ACC112 (cell line): Measurements from ENCODE around the gene NRARP.

Source experiments
- H2AFZ ChIP-seq: fragments of 200-600 bp; sonication (generic); one replicate; pipeline ENCODE4 v1.6.0; 2017; ENCODE audit warnings: antibody characterized with exemption, low read length; ENCODE audit not compliant: unreplicated experiment
- H3K27ac ChIP-seq: fragments of 200-600 bp; sonication (generic); 2 replicates; pipeline ENCODE4 v1.5.1; 2014; ENCODE audit warnings: low read depth, mild to moderate bottlenecking, antibody characterized with exemption, low read length, moderate library complexity
- H3K27me3 ChIP-seq: fragments of 200-600 bp; sonication (generic); 2 replicates; pipeline ENCODE4 v1.6.1; 2014; ENCODE audit warnings: mild to moderate bottlenecking, antibody characterized with exemption, low read length, moderate library complexity, mixed read lengths; ENCODE audit not compliant: insufficient read depth
- H3K36me3 ChIP-seq: fragments of 200-600 bp; sonication (generic); 2 replicates; pipeline ENCODE4 v1.6.1; 2016; ENCODE audit warnings: mild to moderate bottlenecking, antibody characterized with exemption, low read length, moderate library complexity, mixed read lengths; ENCODE audit not compliant: insufficient read depth
- H3K4me1 ChIP-seq: fragments of 200-600 bp; sonication (generic); one replicate; pipeline ENCODE4 v1.6.1; 2016; ENCODE audit warnings: low read length, mixed read lengths; ENCODE audit not compliant: insufficient read depth, unreplicated experiment, control insufficient read depth
- H3K4me3 ChIP-seq: fragments of 200-600 bp; sonication (generic); 2 replicates; pipeline ENCODE4 v1.5.1; 2014; ENCODE audit warnings: mild to moderate bottlenecking, low read depth, low read length
- H3K79me2 ChIP-seq: fragments of 200-600 bp; sonication (generic); one replicate; pipeline ENCODE4 v1.6.0; 2016; ENCODE audit warnings: low read length; ENCODE audit not compliant: control insufficient read depth, unreplicated experiment, insufficient read depth

NRARP gene

DNA sequence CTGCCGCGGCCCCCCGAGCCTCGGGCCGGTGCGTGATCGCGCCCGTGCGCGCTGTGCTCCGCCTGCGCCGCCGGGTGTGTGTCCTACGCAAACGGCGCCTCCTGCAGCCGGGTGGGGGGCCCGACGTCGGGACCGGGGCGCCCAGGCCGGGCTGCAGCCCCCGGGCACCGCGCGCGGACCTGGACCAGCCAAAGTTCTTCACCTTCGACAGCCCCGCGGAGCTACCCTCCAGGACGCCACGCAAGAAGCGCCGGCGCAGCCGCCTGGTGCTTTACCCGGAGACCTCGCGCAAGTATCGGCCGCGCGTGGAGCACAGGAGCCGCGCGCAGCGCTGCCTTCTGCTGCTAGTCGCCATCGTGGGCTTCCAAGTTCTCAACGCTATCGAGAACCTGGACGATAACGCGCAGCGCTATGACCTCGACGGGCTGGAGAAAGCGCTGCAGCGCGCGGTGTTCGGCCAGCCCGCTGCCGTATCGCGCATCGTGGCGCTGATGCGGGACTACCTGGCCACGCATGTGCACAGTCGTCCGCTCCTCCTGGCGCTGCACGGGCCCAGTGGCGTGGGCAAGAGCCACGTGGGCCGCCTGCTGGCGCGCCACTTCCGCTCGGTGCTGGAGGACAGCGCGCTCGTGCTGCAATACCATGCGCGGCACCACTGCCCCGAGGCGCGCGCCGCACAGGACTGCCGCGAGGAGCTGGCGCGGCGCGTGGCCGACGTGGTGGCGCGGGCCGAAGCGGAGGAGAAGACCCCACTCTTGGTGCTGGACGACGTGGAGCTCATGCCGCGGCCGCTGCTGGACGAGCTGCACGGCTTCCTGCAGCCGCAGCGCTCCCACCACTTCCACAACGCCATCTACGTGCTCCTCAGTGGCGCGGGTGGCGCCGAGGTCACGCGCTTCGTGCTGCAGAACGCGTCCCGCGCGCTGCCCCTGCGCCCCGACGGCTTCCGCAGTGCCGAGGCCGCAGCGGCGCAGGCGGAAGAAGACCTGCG lies 23.1 kb downstream of the NRARP start:
- Histone ChIP-seq H3K27ac (no peak overlapping the region), H3K4me1 (peaks cover 24% of the 10 kb centered on the region), H3K36me3 (peaks cover 6% of the 10 kb centered on the region; the same call in 1 of the 2 replicates), H3K79me2 (peaks cover 6% of the 10 kb centered on the region), H3K27me3 (no peaks in the 10 kb centered on the region), H2AFZ (no peak overlapping the region), H3K4me3 (peak overlapping the region; percentile 91)

DNA sequence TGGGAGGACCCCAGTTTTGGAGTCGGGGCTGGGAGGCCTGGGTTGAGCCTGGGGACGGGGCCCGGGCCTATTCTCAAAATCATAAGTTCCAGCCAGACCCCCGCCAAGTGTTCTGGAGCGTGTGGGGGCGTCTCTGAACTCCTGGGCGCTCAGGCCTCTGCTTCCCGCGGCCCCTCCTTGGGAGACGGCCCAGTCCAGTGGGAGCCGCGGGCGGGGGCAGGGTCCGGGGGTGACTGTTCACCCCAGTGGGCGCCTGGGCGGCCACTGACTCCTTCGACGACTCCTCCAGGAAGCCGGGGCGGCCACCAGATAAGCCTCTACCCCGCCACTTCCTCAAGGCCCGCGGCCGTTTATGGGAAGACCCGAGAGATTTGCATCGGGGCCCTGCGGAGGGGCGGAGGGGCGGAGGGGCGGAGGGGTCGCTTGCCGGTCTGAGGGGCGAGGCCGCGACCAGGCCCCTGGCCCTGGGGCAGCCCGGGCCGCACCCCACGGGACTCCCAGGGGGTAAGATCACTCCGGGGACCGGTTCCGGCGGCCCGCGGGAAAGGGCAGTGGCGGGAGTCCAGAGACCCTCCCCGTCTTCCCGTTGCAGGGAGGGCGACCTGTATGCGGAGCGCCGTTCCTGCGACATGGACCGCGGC lies 23.9 kb downstream of the NRARP start:
- H3K27me3 ChIP-seq = no peaks in the 10 kb centered on the region
- H3K4me3 ChIP-seq = peak overlapping the region; percentile 91
- peaks cover 6% of the 10 kb centered on the region for H3K79me2 ChIP-seq
- H2AFZ ChIP-seq = peak overlapping the region; percentile 17
- H3K36me3 ChIP-seq = peaks cover 9% of the 10 kb centered on the region; the same call in 1 of the 2 replicates
- peak overlapping the region; percentile 23; the same call in 1 of the 2 replicates for H3K27ac ChIP-seq
- peaks cover 24% of the 10 kb centered on the region for H3K4me1 ChIP-seq

DNA sequence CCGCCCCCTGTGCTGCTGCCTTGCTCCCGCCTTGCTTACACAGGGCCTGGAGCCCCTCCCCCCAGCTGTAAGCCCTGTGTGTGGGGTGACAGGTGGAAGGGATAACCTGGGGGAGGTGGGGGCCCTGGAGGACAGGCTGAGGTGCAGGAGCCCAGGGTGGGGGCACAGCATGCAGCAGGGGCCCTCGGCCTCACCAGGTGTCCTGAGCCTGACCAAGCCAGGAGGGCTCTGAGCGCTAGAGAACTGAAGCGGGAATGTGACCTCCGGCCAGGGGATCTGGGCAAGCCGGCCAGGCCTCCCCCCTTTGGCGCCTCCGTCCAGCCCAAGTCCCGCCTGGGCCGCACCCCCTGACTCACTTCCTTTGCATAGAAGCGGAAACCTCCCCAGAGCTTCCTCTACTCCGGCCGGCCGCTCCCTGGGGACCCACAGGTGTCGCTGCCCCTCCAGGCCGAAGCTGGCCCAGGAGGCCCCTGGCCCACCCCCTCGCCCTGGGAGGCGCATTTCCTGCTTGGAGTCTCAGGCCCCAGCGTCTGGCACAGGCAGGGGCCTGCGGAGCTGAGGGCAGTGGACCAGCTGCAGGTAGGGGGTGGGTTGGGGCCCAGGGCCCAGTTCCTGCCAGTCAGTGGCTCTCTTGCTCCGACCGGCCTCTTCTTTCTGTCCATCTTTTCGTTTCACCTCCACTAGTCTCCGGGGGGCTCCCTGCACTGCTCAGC lies 24.6 kb downstream of the NRARP start, which contains the start of gene TOR4A:
TSS of gene TOR4A (plus strand) at position 398 of the 713 bp plus-strand sequence. CDS start 964 bp downstream, outside the sequence.
- Histone ChIP-seq H3K27me3 (no peaks in the 10 kb centered on the region), H3K79me2 (peaks cover 6% of the 10 kb centered on the region), H3K4me1 (peaks cover 24% of the 10 kb centered on the region), H3K4me3 (peak within 1 kb of the TSS; percentile 91), H3K27ac (peak within 1 kb of the TSS; percentile 72), H2AFZ (peak within 1 kb of the TSS; percentile 17), H3K36me3 (peaks cover 10% of the 10 kb centered on the region; the same call in 1 of the 2 replicates)

DNA sequence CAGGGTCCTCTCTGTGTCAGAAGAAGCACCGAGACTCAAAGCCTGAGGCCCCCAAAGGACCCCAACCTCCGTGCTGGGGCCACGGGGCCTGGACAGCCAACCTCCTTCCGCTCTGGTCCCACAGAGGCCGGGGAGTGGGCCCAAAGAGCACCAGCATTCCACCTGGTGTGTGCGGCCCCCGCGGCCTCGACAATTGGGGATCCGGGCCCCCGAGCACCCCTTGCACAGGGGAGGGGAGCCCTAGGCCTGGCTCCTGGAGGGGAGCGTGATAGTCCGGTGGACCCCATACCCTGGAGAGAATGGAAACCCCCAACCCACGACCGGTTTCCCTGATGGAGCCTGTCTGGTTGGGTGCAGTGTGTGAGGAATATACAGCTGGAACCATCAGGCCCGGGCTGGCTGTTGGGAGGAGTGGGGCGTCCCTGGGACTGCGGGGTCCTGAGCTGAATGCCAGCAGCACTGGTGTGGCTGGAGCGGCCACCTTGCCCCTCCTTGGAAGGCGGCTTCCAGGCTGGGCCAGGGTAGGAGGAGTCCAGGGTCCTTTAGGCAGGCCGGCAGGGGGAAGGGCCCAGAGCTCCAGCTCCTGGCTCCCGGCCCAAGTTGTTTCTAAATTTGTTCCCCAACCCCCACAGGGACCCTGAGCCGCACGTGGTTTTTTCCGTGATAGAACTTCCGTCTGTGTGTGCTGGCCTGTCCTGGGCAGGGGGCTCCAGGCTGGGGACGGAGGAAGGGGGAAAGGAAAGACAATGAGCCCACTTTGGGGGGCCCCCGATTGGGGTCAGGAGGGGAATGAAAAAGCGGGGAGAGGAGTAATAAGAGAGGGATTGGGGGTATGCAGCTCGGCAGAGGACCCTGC lies 25.4 kb downstream of the NRARP start:
- Histone ChIP-seq H2AFZ (no peak overlapping the region), H3K79me2 (peaks cover 6% of the 10 kb centered on the region), H3K27me3 (no peaks in the 10 kb centered on the region), H3K4me3 (peak overlapping the region; percentile 91), H3K27ac (peak overlapping the region; percentile 72), H3K36me3 (peaks cover 10% of the 10 kb centered on the region; the same call in 1 of the 2 replicates), H3K4me1 (peaks cover 24% of the 10 kb centered on the region)

DNA sequence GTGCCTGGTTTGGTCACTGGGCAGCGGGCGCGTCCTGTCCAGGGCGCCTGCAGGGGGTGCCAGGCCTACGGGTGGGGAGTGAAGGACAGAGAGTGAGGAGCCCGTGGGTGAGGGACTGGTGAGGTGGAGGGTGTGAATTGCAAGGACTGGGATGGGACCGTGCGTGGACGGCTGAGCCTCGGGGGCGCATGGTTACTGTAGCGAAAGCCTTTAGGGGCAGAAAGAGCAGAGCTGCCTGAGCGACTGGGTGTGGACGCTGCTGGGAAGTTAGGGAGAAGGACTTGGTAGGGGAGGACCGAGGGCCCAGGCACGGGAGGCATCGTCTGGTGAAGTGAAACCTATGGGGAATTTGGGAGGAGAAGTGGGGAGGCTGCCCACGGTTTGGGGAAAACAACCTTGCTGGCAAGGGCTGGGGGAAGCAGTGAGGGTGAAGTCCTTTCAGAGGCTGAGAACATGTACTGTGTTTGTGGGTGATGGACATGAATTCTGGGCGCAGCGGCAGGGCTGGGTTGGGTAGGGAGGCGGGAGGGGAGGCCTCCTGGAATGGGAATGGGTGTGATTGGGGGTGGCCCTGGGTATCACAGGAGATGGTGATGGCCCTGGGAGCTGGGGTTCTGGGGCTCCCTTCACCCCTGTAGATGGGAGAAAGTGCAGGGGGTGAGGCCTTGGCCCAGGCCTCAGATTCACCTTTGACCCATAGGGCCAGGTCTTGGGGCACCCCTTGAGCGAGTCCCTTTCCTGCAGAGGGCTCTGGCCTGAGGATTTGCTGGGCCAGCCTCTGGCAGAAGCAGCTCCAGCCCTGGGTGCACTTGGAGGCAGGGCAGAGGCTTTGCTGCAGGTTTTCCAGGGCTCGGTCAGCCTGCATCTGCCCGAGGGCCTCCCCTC lies 26.2 kb downstream of the NRARP start:
- Histone ChIP-seq H2AFZ (no peak overlapping the region), H3K36me3 (peaks cover 10% of the 10 kb centered on the region; the same call in 1 of the 2 replicates), H3K27ac (no peak overlapping the region), H3K4me1 (peaks cover 24% of the 10 kb centered on the region), H3K4me3 (no peak overlapping the region), H3K79me2 (peaks cover 6% of the 10 kb centered on the region), H3K27me3 (no peaks in the 10 kb centered on the region)

DNA sequence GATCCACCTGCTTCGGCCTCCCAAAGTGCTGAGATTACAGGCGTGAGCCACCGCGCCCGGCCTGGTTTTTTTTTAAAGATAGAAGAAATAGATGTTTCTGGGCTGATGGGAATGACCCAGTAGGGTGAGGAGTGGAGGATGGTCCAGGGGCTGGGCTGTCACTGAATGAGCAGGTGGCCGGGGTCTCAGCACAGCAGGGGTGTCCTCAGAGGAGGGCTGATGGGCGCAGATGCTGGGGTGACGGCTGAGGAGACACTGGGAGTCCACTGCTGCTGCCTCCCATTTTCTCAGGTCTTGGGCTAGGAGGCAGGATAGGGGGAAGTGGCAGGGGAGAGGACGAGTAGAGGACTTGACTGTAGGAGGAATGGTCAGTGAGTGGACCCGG lies 26.9 kb downstream of the NRARP start:
- H3K4me1 ChIP-seq = peaks cover 24% of the 10 kb centered on the region
- H3K4me3 ChIP-seq = no peak overlapping the region
- H3K27me3 ChIP-seq = no peaks in the 10 kb centered on the region
- peaks cover 10% of the 10 kb centered on the region; the same call in 1 of the 2 replicates for H3K36me3 ChIP-seq
- H3K79me2 ChIP-seq = peaks cover 6% of the 10 kb centered on the region
- H2AFZ ChIP-seq = no peak overlapping the region
- no peak overlapping the region for H3K27ac ChIP-seq

DNA sequence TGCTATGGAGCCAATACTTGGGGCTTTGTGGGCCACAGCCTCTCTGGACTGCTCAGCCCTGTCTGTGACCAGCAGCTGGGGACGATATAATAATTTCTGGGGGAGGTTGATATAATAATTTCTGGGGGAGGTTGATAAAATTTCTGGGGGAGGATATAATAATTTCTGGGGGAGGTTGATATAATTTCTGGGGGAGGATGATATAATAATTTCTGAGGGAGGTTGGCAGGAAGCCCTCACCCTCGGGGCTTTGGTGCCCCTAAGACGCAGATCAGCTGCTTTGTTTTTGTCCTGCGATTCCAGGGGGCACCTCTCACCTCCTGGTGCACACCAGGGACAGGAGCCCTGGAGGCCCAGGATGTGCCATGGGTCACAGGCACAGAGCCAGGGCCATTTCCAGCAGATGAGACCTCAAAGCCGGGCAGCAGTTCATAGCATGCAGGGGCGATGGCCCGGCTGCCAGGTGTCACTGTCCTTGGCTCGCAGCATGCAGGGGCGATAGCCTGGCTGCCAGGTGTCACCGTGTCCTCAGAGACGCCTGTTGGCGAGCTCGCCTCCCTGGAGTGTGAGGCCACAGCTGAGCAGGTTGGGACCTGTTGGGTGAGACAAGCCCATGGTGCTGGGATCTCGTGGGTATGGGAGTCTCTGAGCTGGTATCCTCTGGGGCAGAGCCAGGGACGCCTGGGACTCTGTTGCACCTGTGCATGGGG lies 28.3 kb downstream of the NRARP start:
- H2AFZ ChIP-seq = no peak overlapping the region
- peaks cover 26% of the 10 kb centered on the region for H3K4me1 ChIP-seq
- H3K79me2 ChIP-seq = peaks cover 7% of the 10 kb centered on the region
- H3K27me3 ChIP-seq = no peaks in the 10 kb centered on the region
- no peak overlapping the region for H3K27ac ChIP-seq
- peaks cover 13% of the 10 kb centered on the region; the same call in 1 of the 2 replicates for H3K36me3 ChIP-seq
- no peak overlapping the region for H3K4me3 ChIP-seq

DNA sequence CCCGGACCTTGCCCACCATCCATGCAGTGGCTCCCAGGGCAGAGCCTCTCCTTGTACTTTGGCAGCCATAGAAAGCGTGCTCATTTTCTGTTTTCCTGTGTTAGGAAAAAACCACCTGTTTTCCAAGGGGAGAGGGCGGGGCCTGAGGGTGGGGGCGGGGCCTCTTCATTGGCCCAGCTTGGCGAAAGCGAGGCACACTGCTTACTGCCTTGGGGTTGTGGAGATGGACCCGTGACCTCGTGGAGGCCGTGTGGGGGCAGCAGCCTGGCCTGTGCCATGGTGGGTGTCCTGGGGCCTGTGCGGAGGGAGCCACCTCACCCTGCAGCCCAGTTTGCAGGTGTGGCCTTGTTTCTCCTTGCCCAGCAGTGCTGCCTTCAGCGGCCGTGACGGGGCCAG lies 29.0 kb downstream of the NRARP start:
- Histone ChIP-seq H3K27ac (no peak overlapping the region), H3K36me3 (peaks cover 13% of the 10 kb centered on the region; the same call in 1 of the 2 replicates)

More for the DNA sequence above, 29.0 kb downstream of the NRARP start:
- H3K4me3 ChIP-seq = no peak overlapping the region
- H2AFZ ChIP-seq = no peak overlapping the region
- peaks cover 7% of the 10 kb centered on the region for H3K79me2 ChIP-seq
- H3K27me3 ChIP-seq = no peaks in the 10 kb centered on the region
- H3K4me1 ChIP-seq = peaks cover 33% of the 10 kb centered on the region
